Neural crest cell (in vitro differentiated cells): Measurements from ENCODE around the gene PIGO. TPM values are rescaled to one million over a fixed set of nuclear protein-coding genes. Genes with fewer than 3 reads are reported as not detected.

Experiments used
- DNase-seq: peaks from one replicate; pipeline ENCODE4 v3.0.0; 2021; ENCODE audit warnings: low read depth, mixed read lengths, low spot score
- H3K27ac Mint-ChIP-seq: one replicate; pipeline ENCODE4 v1.8.0; 2021; ENCODE audit warnings: mild to moderate bottlenecking, mixed read lengths; ENCODE audit not compliant: unreplicated experiment
- H3K27me3 Mint-ChIP-seq: 2 replicates; pipeline ENCODE4 v1.8.0; 2021; ENCODE audit warnings: low read depth, mild to moderate bottlenecking, mixed read lengths
- H3K36me3 Mint-ChIP-seq: 2 replicates; pipeline ENCODE4 v1.8.0; 2021; ENCODE audit warnings: low read depth, mild to moderate bottlenecking, mixed read lengths
- H3K4me1 Mint-ChIP-seq: 2 replicates; pipeline ENCODE4 v1.8.0; 2021; ENCODE audit warnings: mixed read lengths
- H3K4me3 Mint-ChIP-seq: one replicate; pipeline ENCODE4 v1.8.0; 2021; ENCODE audit warnings: mild to moderate bottlenecking, mixed read lengths
- H3K9me3 Mint-ChIP-seq: 2 replicates; pipeline ENCODE4 v1.8.0; 2021; ENCODE audit warnings: mixed read lengths
- total RNA-seq: library from RNA; stranded (reverse); gene quantifications from 2 replicates; pipeline ENCODE4 v1.2.1, GENCODE V29; 2021
- TF ChIP-seq, protein P1 (sequence below): fragments of 200-600 bp; sonication (generic); conservative IDR thresholded peaks from 2 replicates; pipeline ENCODE4 v1.5.0; 2021; ENCODE audit warnings: antibody characterized with exemption, mild to moderate bottlenecking

Gene PIGO
- total RNA-seq, 1 donor from 2014 or later: 28.3 TPM

DNA sequence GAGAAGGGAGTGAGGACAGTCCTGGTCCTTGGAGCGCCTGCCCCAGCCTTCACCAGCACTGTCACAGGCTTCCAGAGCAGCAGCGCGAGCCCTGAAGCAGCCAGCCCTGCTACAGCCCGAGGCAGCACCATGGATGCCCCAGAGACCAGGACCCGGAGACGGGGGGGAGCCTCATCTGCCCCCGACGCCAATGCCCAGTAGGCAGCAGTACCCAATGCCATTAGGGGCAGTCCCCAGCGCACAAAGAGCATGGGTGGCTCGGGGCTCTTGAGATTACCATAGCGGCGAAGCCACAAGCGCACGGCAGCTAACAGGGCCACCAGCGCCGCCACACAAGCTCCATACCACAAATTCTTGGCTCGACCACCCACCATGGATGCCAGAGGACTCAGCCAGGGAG, 4.9 kb downstream of the PIGO start:
- TF ChIP-seq, protein P1, sequence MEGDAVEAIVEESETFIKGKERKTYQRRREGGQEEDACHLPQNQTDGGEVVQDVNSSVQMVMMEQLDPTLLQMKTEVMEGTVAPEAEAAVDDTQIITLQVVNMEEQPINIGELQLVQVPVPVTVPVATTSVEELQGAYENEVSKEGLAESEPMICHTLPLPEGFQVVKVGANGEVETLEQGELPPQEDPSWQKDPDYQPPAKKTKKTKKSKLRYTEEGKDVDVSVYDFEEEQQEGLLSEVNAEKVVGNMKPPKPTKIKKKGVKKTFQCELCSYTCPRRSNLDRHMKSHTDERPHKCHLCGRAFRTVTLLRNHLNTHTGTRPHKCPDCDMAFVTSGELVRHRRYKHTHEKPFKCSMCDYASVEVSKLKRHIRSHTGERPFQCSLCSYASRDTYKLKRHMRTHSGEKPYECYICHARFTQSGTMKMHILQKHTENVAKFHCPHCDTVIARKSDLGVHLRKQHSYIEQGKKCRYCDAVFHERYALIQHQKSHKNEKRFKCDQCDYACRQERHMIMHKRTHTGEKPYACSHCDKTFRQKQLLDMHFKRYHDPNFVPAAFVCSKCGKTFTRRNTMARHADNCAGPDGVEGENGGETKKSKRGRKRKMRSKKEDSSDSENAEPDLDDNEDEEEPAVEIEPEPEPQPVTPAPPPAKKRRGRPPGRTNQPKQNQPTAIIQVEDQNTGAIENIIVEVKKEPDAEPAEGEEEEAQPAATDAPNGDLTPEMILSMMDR: no peak
- DNase-seq: no peak
- Mint-ChIP-seq H3K9me3 (no peaks in the 10 kb centered on the region), H3K36me3 (no peaks in the 10 kb centered on the region), H3K4me1 (peaks cover 13% of the 10 kb centered on the region), H3K27ac (no peak overlapping the region), H3K4me3 (no peak overlapping the region), H3K27me3 (no peaks in the 10 kb centered on the region)

DNA sequence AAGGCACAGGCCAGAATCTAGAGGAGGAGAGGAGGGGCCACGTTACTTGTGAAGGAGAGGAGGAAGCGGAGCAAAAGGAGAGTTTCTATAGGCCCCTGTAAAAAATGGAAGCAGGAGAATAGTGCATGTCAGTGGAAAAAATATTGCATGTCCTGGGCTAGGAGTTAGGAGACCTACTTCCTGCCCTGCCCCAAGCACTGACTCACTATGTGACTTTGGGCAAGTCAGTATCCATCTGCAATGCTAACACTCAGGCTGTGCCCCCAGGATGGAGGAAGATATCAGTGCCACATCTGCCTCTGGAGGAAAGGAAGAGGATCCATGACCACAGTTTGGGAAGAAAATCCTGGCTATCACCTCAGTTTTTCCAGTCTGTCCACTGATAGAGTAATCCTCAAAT, 7.0 kb downstream of the PIGO start:
- H3K4me1 Mint-ChIP-seq: no peaks in the 10 kb centered on the region
- TF ChIP-seq, protein P1: no peak
- H3K36me3 Mint-ChIP-seq: no peaks in the 10 kb centered on the region
- no peak overlapping the region for H3K27ac Mint-ChIP-seq
- DNase-seq: no peak
- no peaks in the 10 kb centered on the region for H3K9me3 Mint-ChIP-seq
- H3K27me3 Mint-ChIP-seq: no peaks in the 10 kb centered on the region
- no peak overlapping the region for H3K4me3 Mint-ChIP-seq

DNA sequence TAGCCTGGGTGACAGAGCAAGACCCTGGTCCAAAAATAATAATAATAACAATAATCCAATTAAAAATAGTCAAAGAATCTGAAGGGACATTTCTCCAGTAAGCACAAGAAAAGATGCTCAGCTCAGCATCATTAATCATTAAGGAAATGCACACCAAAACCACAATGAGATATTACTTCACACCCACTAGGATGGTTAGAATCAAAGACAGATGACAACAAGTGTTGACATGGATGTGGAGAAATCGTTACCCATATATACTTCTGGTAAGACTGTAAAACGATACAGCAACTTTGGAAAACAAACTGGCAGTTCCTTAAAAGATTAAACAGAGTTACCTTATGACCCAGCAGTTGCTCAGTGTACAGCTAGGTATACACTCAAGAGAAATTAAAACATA, 11.3 kb downstream of the PIGO start:
- Mint-ChIP-seq H3K36me3 (no peaks in the 10 kb centered on the region), H3K27me3 (no peaks in the 10 kb centered on the region), H3K4me1 (peaks cover 3% of the 10 kb centered on the region), H3K27ac (no peak overlapping the region), H3K9me3 (no peaks in the 10 kb centered on the region), H3K4me3 (no peak overlapping the region)
- DNase-seq: no peak
- TF ChIP-seq, protein P1: no peak

DNA sequence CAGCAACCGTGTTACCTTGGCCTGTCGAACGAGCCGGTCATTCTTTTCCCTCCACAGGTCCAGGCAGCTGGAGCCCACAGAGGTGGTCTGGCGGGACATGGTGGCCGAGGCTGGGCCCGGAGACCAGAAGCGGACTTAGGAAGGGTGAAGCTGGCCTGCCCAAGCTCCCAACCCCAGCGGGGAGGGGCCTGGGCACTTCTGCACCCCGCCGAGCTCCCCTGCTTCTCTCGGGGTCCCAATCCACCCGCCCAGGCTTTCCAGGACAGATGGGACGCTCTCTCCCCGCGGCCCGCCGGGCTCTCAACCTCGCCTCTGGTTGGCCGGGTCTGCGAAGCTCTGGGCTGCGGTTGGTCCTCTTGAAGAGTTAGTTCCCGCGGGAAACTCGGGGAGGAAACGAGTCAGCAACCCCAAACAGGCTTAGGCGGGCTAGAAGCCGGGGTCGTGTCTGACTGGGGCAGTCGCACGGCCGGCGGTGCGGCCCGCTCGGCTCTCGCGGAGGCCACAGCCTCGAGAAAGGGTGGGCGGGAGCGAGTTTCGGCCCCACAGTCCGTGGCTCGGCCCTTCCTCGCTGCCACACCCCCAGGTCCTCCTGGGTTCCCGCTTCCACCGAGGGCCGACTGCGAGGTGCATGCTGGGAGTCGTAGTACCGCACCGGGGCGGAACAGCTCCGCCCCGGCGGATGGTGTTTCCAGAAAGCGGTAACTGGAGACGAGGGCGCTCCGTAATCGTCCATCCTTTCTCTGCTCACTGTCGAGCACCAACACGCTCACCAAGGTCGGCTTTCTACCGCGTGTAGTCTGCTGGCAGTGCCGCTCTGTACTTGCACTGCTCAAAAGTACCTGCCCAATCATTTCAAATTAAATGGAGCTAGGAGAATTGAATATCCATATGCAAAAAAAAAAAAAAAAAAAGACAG, 16.7 kb downstream of the PIGO start, which contains the start of gene FANCG:
FANCG (minus strand) TSS at position 517 of the 916 bp plus-strand sequence; CDS start at position 99, 418 bp downstream.
- TF ChIP-seq, protein P1: no peak
- Mint-ChIP-seq H3K27me3 (no peaks in the 10 kb centered on the region), H3K4me3 (peak within 1 kb of the TSS; percentile 91), H3K4me1 (peaks cover 30% of the 10 kb centered on the region), H3K36me3 (peaks cover 4% of the 10 kb centered on the region), H3K9me3 (no peaks in the 10 kb centered on the region), H3K27ac (peak within 1 kb of the TSS; percentile 98)
- DNase-seq: peak; percentile 80

DNA sequence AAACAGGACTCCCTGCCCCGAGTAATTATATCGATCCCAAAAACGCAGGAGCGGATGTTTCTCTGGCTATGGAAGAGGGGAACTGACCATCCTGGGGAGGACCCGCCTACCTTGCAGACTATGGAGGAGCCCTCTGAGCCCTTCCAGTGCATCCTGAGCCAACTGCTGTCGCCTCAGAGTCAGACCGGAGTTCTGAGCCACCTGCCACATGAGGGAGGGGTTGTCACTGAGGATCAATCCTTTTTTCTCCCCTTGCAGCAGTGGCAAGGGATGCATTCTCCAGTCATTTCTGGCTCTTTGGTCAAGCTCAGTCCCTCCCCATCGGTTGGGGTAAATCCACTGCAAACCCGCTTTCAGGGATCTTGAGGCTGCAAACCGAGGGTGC, 17.4 kb downstream of the PIGO start:
- TF ChIP-seq, protein P1: no peak
- Mint-ChIP-seq H3K4me3 (peak overlapping the region; percentile 91), H3K36me3 (peaks cover 10% of the 10 kb centered on the region), H3K9me3 (no peaks in the 10 kb centered on the region), H3K27ac (peak overlapping the region; percentile 81), H3K4me1 (peaks cover 30% of the 10 kb centered on the region), H3K27me3 (no peaks in the 10 kb centered on the region)
- DNase-seq: no peak
